NCI-H2081 treated with DMSO at 0.1 percent for 48 hours (cell line): ENCODE results near the gene DLX2.
A peak's percentile ranks its signal among the peaks of the same experiment; 100 is the strongest.

ENCODE experiments used
- DNase-seq: peaks from one replicate; lab custom pipeline; 2025; lab: John Stamatoyannopoulos, UW

The DLX2 gene

GRCh38 chr2:172094294-172095145, 8.2 kb downstream of the DLX2 start:
- no peak for DNase-seq

- DNase-seq, result no peak
Measured at GRCh38 chr2:172093416-172094293, 9.0 kb downstream of the DLX2 start.

GRCh38 chr2:172092716-172093415, 9.8 kb downstream of the DLX2 start:
- DNase-seq, result no peak

- peak; percentile 87 for DNase-seq
Measured at GRCh38 chr2:172091761-172092566, 10.7 kb downstream of the DLX2 start.

- no peak for DNase-seq
Measured at GRCh38 chr2:172091000-172091641, 11.6 kb downstream of the DLX2 start.

GRCh38 chr2:172090044-172090961, 12.4 kb downstream of the DLX2 start:
- no peak for DNase-seq

- DNase-seq, result no peak
Measured at GRCh38 chr2:172089633-172090032, 13.1 kb downstream of the DLX2 start.

GRCh38 chr2:172089005-172089504, 13.6 kb downstream of the DLX2 start:
- DNase-seq, result no peak

- DNase-seq, result no peak
Measured at GRCh38 chr2:172088245-172089004, 14.3 kb downstream of the DLX2 start.

GRCh38 chr2:172087780-172088244, 14.9 kb downstream of the DLX2 start:
- DNase-seq, result no peak

- no peak for DNase-seq
Measured at GRCh38 chr2:172087207-172087779, 15.4 kb downstream of the DLX2 start.

- DNase-seq, result no peak
Measured at GRCh38 chr2:172086241-172087206, 16.2 kb downstream of the DLX2 start.

GRCh38 chr2:172085460-172086159, 17.1 kb downstream of the DLX2 start, which contains the start of gene DLX1:
TSS of gene DLX1 (plus strand) at chr2:172085507. CDS start at chr2:172085678, 171 bp downstream.
- no peak for DNase-seq

GRCh38 chr2:172084645-172085459, 17.8 kb downstream of the DLX2 start:
- peak; percentile 84 for DNase-seq

GRCh38 chr2:172084395-172084644, 18.4 kb downstream of the DLX2 start:
- DNase-seq, result no peak
